Keratinocyte (primary cell): Measurements from ENCODE around the gene CDKAL1. TPM values are rescaled to one million over a fixed set of nuclear protein-coding genes. Genes with fewer than 3 reads are reported as not detected.
"Not testable (repeated sequence)": the region's sequence is repeated elsewhere in the genome, so short reads cannot be mapped to it uniquely, and the experiment has no call there.

Experiments
- DNase-seq: peaks from one replicate; pipeline ENCODE4 v3.0.0-alpha.2; 2011; ENCODE audit warnings: low read depth, missing footprints, low spot score
- FAIRE-seq: peaks from 2 replicates; lab custom pipeline; 2011; peaks lifted over from hg19 to GRCh38; lab: Jason Lieb, UNC
- H2AFZ ChIP-seq: 2 replicates; pipeline ENCODE4 v1.6.0; 2012; ENCODE audit warnings: low read length, control low read depth, inconsistent platforms; ENCODE audit not compliant: control insufficient read depth
- H3K27ac ChIP-seq: 2 replicates; pipeline ENCODE4 v1.5.1; 2011; ENCODE audit warnings: low read length; ENCODE audit not compliant: control insufficient read depth, insufficient read depth
- H3K27me3 ChIP-seq: 3 replicates; pipeline ENCODE4 v1.6.0; 2011; ENCODE audit warnings: low read length; ENCODE audit not compliant: control insufficient read depth, insufficient read depth; ENCODE audit errors: extremely low read depth
- H3K36me3 ChIP-seq, 2 experiments: 2 replicates in 1 of 2; 3 replicates in 1 of 2; pipeline ENCODE4 v1.5.1; 2011; ENCODE audit warnings: low read length in 2 of 2, mild to moderate bottlenecking in 1 of 2; ENCODE audit not compliant: control insufficient read depth in 2 of 2, insufficient read depth in 2 of 2; ENCODE audit errors: extremely low read depth in 1 of 2
- H3K4me1 ChIP-seq: 3 replicates; pipeline ENCODE4 v1.5.1; 2011; ENCODE audit warnings: low read length; ENCODE audit not compliant: control insufficient read depth, insufficient read depth; ENCODE audit errors: extremely low read depth
- H3K4me2 ChIP-seq: 3 replicates; pipeline ENCODE4 v1.6.0; 2011; ENCODE audit warnings: low read depth, low read length; ENCODE audit not compliant: control insufficient read depth, insufficient read depth; ENCODE audit errors: extremely low read depth
- H3K4me3 ChIP-seq, 3 experiments: fragments of 200-600 bp in 1 of 3; sonication (generic) in 1 of 3; 2 replicates in 2 of 3; 3 replicates in 1 of 3; pipeline ENCODE4 v1.5.1; 2011 to 2016; ENCODE audit warnings: low read length in 3 of 3, mild to moderate bottlenecking in 3 of 3, control low read depth in 2 of 3, inconsistent platforms in 1 of 3, low read depth in 1 of 3, mixed read lengths in 1 of 3, mixed run types in 1 of 3, moderate library complexity in 1 of 3; ENCODE audit not compliant: control insufficient read depth in 2 of 3, insufficient read depth in 2 of 3; ENCODE audit errors: extremely low read depth in 1 of 3
- H3K79me2 ChIP-seq: 2 replicates; pipeline ENCODE4 v1.6.0; 2012; ENCODE audit warnings: low read length; ENCODE audit not compliant: control insufficient read depth, insufficient read depth
- H3K9ac ChIP-seq: 3 replicates; pipeline ENCODE4 v1.6.0; 2011; ENCODE audit warnings: low read length; ENCODE audit not compliant: control insufficient read depth, insufficient read depth; ENCODE audit errors: extremely low read depth
- H3K9me1 ChIP-seq: 3 replicates; pipeline ENCODE4 v1.6.0; 2011; ENCODE audit warnings: low read length; ENCODE audit not compliant: control insufficient read depth, insufficient read depth; ENCODE audit errors: extremely low read depth
- H3K9me3 ChIP-seq: 2 replicates; pipeline ENCODE4 v1.5.1; 2012; ENCODE audit warnings: low read depth, low read length; ENCODE audit not compliant: control insufficient read depth
- H4K20me1 ChIP-seq: 3 replicates; pipeline ENCODE4 v1.6.0; 2011; ENCODE audit warnings: low read length; ENCODE audit not compliant: control insufficient read depth, insufficient read depth; ENCODE audit errors: extremely low read depth
- EZH2 ChIP-seq: IDR thresholded peaks from one replicate; pipeline ENCODE4 v1.6.1; 2012; ENCODE audit warnings: inconsistent platforms, mild to moderate bottlenecking, low read length, moderate library complexity
- dilution Hi-C: fragments of 300-500 bp; cut with MboI; formaldehyde crosslinking; loops from one replicate; pipeline ENCODE4 v1.7.0; 2020; ENCODE audit warnings: low sequenced_read_pairs; ENCODE audit not compliant: extremely low pct_ligation_motif_present
- polyA plus RNA-seq, 5 experiments: library from polyadenylated mRNA; depleted of rRNA in 3 of 5; stranded (reverse) in 3 of 5; stranded (forward) in 1 of 5; unstranded in 1 of 5; fragments of >200 nt; gene quantifications; 1 replicate in 1 of 5; 2 replicates in 3 of 5; 3 replicates in 1 of 5; pipeline versions ENCODE4 v1.2.1 to v1.2.3, GENCODE V29; 2011 to 2012; ENCODE audit warnings: missing spikeins in 2 of 5, low read depth in 1 of 5, low replicate concordance in 1 of 5
- TF ChIP-seq, protein P1 (sequence below), 3 experiments: IDR thresholded peaks in 1 of 3; conservative IDR thresholded peaks in 1 of 3; optimal IDR thresholded peaks in 1 of 3; 2 replicates in 2 of 3; 3 replicates in 1 of 3; pipeline versions ENCODE3 to v1.5.1; 2011; ENCODE audit warnings: low read length in 3 of 3, mild to moderate bottlenecking in 3 of 3, moderate library complexity in 2 of 3, control low read depth in 1 of 3, inconsistent platforms in 1 of 3; ENCODE audit not compliant: insufficient read depth in 2 of 3; ENCODE audit errors: extremely low read depth in 1 of 3

The CDKAL1 gene
- polyA plus RNA-seq, 1 donor (not counting 4 experiments of a cell fraction or from before 2014, with no cell fraction given): 5.6 TPM

DNA sequence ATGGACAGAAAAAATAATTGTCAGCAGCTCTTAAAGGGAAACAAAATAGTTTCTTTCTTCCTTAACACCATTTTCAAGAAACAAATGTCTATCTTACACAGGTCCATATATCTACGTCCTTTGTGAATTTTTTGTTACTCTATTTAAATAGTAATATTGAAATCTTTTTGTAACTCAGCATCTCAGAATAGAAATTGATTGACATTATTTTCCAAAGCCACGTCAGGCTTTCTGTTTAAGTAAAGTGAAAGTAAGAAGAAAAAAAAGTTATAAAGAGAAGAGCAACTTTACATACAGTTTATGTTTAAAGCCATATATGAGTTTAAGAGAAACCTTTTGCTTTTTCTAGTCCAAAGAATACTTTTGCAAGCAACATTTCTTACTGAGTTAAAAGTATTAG, 656.4 kb downstream of the CDKAL1 start:
- FAIRE-seq (no peak), DNase-seq (no peak)
- Histone ChIP-seq H3K27ac (no peak overlapping the region), H4K20me1 (no peaks in the 10 kb centered on the region), H3K4me2 (no peak overlapping the region), H3K9ac (no peak overlapping the region), H3K9me1 (no peaks in the 10 kb centered on the region), H3K4me1 (peaks cover 17% of the 10 kb centered on the region), H3K27me3 (no peaks in the 10 kb centered on the region), H3K79me2 (no peaks in the 10 kb centered on the region), H3K4me3 (no peak overlapping the region), H3K36me3 (no peaks in the 10 kb centered on the region), H2AFZ (no peak overlapping the region), H3K9me3 (no peaks in the 10 kb centered on the region)
- no peak for TF ChIP-seq EZH2
- TF ChIP-seq, protein P1, sequence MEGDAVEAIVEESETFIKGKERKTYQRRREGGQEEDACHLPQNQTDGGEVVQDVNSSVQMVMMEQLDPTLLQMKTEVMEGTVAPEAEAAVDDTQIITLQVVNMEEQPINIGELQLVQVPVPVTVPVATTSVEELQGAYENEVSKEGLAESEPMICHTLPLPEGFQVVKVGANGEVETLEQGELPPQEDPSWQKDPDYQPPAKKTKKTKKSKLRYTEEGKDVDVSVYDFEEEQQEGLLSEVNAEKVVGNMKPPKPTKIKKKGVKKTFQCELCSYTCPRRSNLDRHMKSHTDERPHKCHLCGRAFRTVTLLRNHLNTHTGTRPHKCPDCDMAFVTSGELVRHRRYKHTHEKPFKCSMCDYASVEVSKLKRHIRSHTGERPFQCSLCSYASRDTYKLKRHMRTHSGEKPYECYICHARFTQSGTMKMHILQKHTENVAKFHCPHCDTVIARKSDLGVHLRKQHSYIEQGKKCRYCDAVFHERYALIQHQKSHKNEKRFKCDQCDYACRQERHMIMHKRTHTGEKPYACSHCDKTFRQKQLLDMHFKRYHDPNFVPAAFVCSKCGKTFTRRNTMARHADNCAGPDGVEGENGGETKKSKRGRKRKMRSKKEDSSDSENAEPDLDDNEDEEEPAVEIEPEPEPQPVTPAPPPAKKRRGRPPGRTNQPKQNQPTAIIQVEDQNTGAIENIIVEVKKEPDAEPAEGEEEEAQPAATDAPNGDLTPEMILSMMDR (optimal IDR thresholded peaks at IDR 0.05 in 1 of 3, IDR thresholded peaks at IDR 0.05 in 1 of 3, conservative IDR thresholded peaks at IDR 0.05 in 1 of 3; ENCODE audit: extremely low read depth in 1 of 3, insufficient read depth in 2 of 3, low read length in 3 of 3): no peak
- dilution Hi-C loops: no loop called here

GRCh38 chr6:21193790-21194475, 659.7 kb downstream of the CDKAL1 start:
- Histone ChIP-seq H3K4me1 (peaks cover 7% of the 10 kb centered on the region), H3K36me3 (no peaks in the 10 kb centered on the region), H3K4me3 (no peak overlapping the region), H3K27ac (no peak overlapping the region), H2AFZ (no peak overlapping the region), H3K27me3 (no peaks in the 10 kb centered on the region), H3K9ac (no peak overlapping the region), H3K4me2 (no peak overlapping the region), H3K79me2 (no peaks in the 10 kb centered on the region), H4K20me1 (no peaks in the 10 kb centered on the region), H3K9me3 (no peaks in the 10 kb centered on the region), H3K9me1 (no peaks in the 10 kb centered on the region)
- dilution Hi-C loops: no loop called here
- FAIRE-seq: no peak
- TF ChIP-seq, protein P1 (optimal IDR thresholded peaks at IDR 0.05 in 1 of 3, IDR thresholded peaks at IDR 0.05 in 1 of 3, conservative IDR thresholded peaks at IDR 0.05 in 1 of 3; ENCODE audit: extremely low read depth in 1 of 3, insufficient read depth in 2 of 3, low read length in 3 of 3): no peak
- no peak for TF ChIP-seq EZH2
- no peak for DNase-seq

DNA sequence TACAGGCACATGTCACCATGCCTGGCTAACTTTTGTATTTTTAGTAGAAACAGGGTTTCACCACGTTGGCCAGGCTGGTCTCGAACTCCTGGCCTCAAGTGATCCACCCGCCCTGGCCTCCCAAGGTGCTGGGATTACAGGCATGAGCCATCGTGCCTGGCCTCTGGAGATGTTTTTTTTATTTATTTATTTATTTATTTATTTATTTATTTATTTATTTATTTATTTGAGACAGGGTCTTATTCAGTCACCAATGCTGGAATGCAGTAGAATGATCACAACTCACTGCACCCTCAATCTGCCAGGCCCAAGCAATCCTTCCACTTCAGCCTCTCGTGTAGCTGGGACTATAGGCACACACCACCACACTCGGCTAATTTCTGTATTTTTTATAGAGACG, 661.0 kb downstream of the CDKAL1 start:
- H3K4me1 ChIP-seq, FAIRE-seq, H3K9me3 ChIP-seq, H3K4me2 ChIP-seq, H3K9me1 ChIP-seq, H4K20me1 ChIP-seq, H3K79me2 ChIP-seq, H3K27ac ChIP-seq, H3K9ac ChIP-seq, dilution Hi-C loops, H3K4me3 ChIP-seq, H3K27me3 ChIP-seq, H3K36me3 ChIP-seq, DNase-seq, H2AFZ ChIP-seq: not testable (repeated sequence)
